Liver (tissue), 9 donors: Measurements from ENCODE around the gene AGTRAP. TPM values are rescaled to one million over a fixed set of nuclear protein-coding genes. Genes with fewer than 3 reads are reported as not detected.

ENCODE experiments used
- DNase-seq: peaks from one replicate; pipeline ENCODE4 v3.0.0-alpha.2; 2017; ENCODE audit warnings: low spot score
- H3K27ac ChIP-seq, 2 donors: one replicate each; pipeline ENCODE4 v1.7.0; 2013; ENCODE audit warnings: inconsistent platforms in 2 of 2, low read length in 2 of 2, control low read depth in 1 of 2, low read depth in 1 of 2, mild to moderate bottlenecking in 1 of 2
- H3K27me3 ChIP-seq, 4 donors: one replicate each; pipeline versions ENCODE4 v1.6.1 to v1.7.0; 2013; ENCODE audit warnings: low read length in 3 of 4, inconsistent platforms in 1 of 4, mild to moderate bottlenecking in 1 of 4, moderate library complexity in 1 of 4; ENCODE audit not compliant: control insufficient read depth in 4 of 4, insufficient read depth in 4 of 4
- H3K36me3 ChIP-seq, 4 donors: one replicate each; pipeline versions ENCODE4 v1.6.1 to v1.7.0; 2013; ENCODE audit warnings: low read length in 3 of 4, mild to moderate bottlenecking in 3 of 4, low read depth in 1 of 4, moderate library complexity in 1 of 4; ENCODE audit not compliant: control insufficient read depth in 4 of 4, insufficient read depth in 3 of 4
- H3K4me1 ChIP-seq, 4 donors: one replicate each; pipeline versions ENCODE4 v1.6.1 to v1.7.0; 2013; ENCODE audit warnings: low read length in 3 of 4, mild to moderate bottlenecking in 3 of 4, moderate library complexity in 1 of 4; ENCODE audit not compliant: control insufficient read depth in 4 of 4, insufficient read depth in 4 of 4
- H3K4me3 ChIP-seq, 3 donors: one replicate each; pipeline versions ENCODE4 v1.6.1 to v1.7.0; 2013; ENCODE audit warnings: low read length in 3 of 3, control low read depth in 1 of 3, low read depth in 1 of 3, mild to moderate bottlenecking in 1 of 3
- H3K9ac ChIP-seq, 2 donors: one replicate each; pipeline ENCODE4 v1.7.0; 2013; ENCODE audit warnings: low read length in 2 of 2, mild to moderate bottlenecking in 2 of 2, moderate library complexity in 2 of 2, control low read depth in 1 of 2, low read depth in 1 of 2
- H3K9me3 ChIP-seq, 4 donors: one replicate each; pipeline versions ENCODE4 v1.6.1 to v1.7.0; 2013; ENCODE audit warnings: low read length in 3 of 4; ENCODE audit not compliant: control insufficient read depth in 4 of 4
- ATF3 ChIP-seq: IDR thresholded peaks from 2 replicates; pipeline ENCODE4 v1.6.1; 2016; ENCODE audit warnings: antibody characterized with exemption
- CTCF ChIP-seq: fragments of 150-350 bp; IDR thresholded peaks from 2 replicates; pipeline ENCODE4 v1.5.1; 2017; ENCODE audit warnings: improper control_type of control experiment, low read depth, low read length; ENCODE audit not compliant: missing input control
- EGR1 ChIP-seq, 2 donors: IDR thresholded peaks; 2 replicates each; pipeline ENCODE4 v1.6.1; 2016 to 2018; ENCODE audit warnings: antibody characterized with exemption in 2 of 2, low read depth in 2 of 2
- FOXA2 ChIP-seq: IDR thresholded peaks from 2 replicates; pipeline ENCODE4 v1.6.1; 2016; ENCODE audit warnings: antibody characterized with exemption
- GABPA ChIP-seq, 2 donors: IDR thresholded peaks in 1 of 2; conservative IDR thresholded peaks in 1 of 2; 2 replicates each; pipeline ENCODE4 v1.6.1; 2016; ENCODE audit warnings: antibody characterized with exemption in 2 of 2, mild to moderate bottlenecking in 1 of 2, moderate library complexity in 1 of 2
- HNF4A ChIP-seq, 2 donors: conservative IDR thresholded peaks; 2 replicates each; pipeline ENCODE4 v1.6.1; 2016; ENCODE audit warnings: antibody characterized with exemption in 2 of 2, mild to moderate bottlenecking in 2 of 2
- HNF4G ChIP-seq: IDR thresholded peaks from 2 replicates; pipeline ENCODE4 v1.6.1; 2016; ENCODE audit warnings: antibody characterized with exemption
- JUND ChIP-seq, 2 donors: IDR thresholded peaks; 2 replicates each; pipeline ENCODE4 v1.6.1; 2016; ENCODE audit warnings: antibody characterized with exemption in 2 of 2
- MAX ChIP-seq: IDR thresholded peaks from 2 replicates; pipeline ENCODE4 v1.6.1; 2016; ENCODE audit warnings: antibody characterized with exemption
- NR2F2 ChIP-seq: IDR thresholded peaks from 2 replicates; pipeline ENCODE4 v1.6.1; 2016; ENCODE audit warnings: antibody characterized with exemption
- RAD21 ChIP-seq, 2 donors: IDR thresholded peaks; 2 replicates each; pipeline ENCODE4 v1.6.1; 2016; ENCODE audit warnings: antibody characterized with exemption in 2 of 2, mild to moderate bottlenecking in 2 of 2
- REST ChIP-seq: IDR thresholded peaks from 2 replicates; pipeline ENCODE4 v1.6.1; 2016; ENCODE audit warnings: antibody characterized with exemption, mild to moderate bottlenecking
- RXRA ChIP-seq, 2 donors: IDR thresholded peaks; 2 replicates each; pipeline ENCODE4 v1.6.1; 2017 to 2018; ENCODE audit warnings: antibody characterized with exemption in 2 of 2, mild to moderate bottlenecking in 1 of 2
- SP1 ChIP-seq: IDR thresholded peaks from 2 replicates; pipeline ENCODE4 v1.6.1; 2018; ENCODE audit warnings: antibody characterized with exemption, mild to moderate bottlenecking
- TAF1 ChIP-seq: conservative IDR thresholded peaks from 2 replicates; pipeline ENCODE4 v1.6.1; 2016; ENCODE audit warnings: antibody characterized with exemption, mild to moderate bottlenecking
- ZBTB33 ChIP-seq: IDR thresholded peaks from 2 replicates; pipeline ENCODE4 v1.6.1; 2016; ENCODE audit warnings: antibody characterized with exemption
- WGBS: extraction: QIAGEN DNeasy Blood & Tissue Kit; methylation state at CpG from one replicate; pipeline ENCODE4 v1.1.7; 2013; 5-methylcytosine and 5-hydroxymethylcytosine counted together
- polyA plus RNA-seq, 2 donors: library from polyadenylated mRNA; stranded (reverse) in 1 of 2; unstranded in 1 of 2; fragments of 200-250 nt in 1 of 2; fragments of >200 nt in 1 of 2; fragmentation: Nextera tagmentation in 1 of 2; extraction: Ambion mirVana in 1 of 2; gene quantifications; one replicate each; pipeline versions ENCODE4 v1.2.1 to v1.2.3, GENCODE V29; 2013 to 2015
- total RNA-seq, 2 donors: library from RNA; depleted of rRNA; stranded (reverse); fragments of >200 nt; gene quantifications; one replicate each; pipeline ENCODE4 v1.2.3, GENCODE V29; 2014
- donor health status: healthy.
- donor health status: healthy.
- donor health status: healthy.
- donor health status: healthy.
- donor health status: healthy.

Gene AGTRAP
- total and polyA plus RNA-seq, 4 donors = 8.5 to 19.3 (median 17.5) TPM

GRCh38 chr1:11741482-11741881 is 5.5 kb downstream of the AGTRAP start:
- 94% methylated on average over 4 of the region's 4 CpGs for WGBS
- no peaks in the 10 kb centered on the region for H3K9me3 ChIP-seq
- no peaks in the 10 kb centered on the region for H3K27me3 ChIP-seq
- peaks cover 0 to 9% (median 0%) of the 10 kb centered on the region in 4 donors for H3K36me3 ChIP-seq
- no peak overlapping the region for H3K9ac ChIP-seq
- DNase-seq = no peak
- H3K4me1 ChIP-seq = peaks cover 1 to 8% (median 7%) of the 10 kb centered on the region in 4 donors
- TF ChIP-seq HNF4A (conservative IDR thresholded peaks at IDR 0.05) = no peak
- TF ChIP-seq ATF3 = no peak
- no peak for TF ChIP-seq NR2F2
- TF ChIP-seq GABPA (IDR thresholded peaks at IDR 0.05 in 1 of 2, conservative IDR thresholded peaks at IDR 0.05 in 1 of 2) = no peak
- no peak for TF ChIP-seq RXRA (IDR thresholded peaks at IDR 0.05)
- TF ChIP-seq MAX = no peak
- TF ChIP-seq ZBTB33 = no peak
- TF ChIP-seq SP1 = no peak
- no peak for TF ChIP-seq REST
- no peak for TF ChIP-seq HNF4G
- no peak for TF ChIP-seq RAD21 (IDR thresholded peaks at IDR 0.05)
- no peak for TF ChIP-seq FOXA2
- no peak for TF ChIP-seq EGR1 (IDR thresholded peaks at IDR 0.05; ENCODE audit: low read depth in 2 of 2)
- no peak for TF ChIP-seq JUND (IDR thresholded peaks at IDR 0.05)
- TF ChIP-seq CTCF = no peak
- TF ChIP-seq TAF1 = no peak
- H3K27ac ChIP-seq = no peak overlapping the region
- H3K4me3 ChIP-seq = no peak overlapping the region
